H9 (cell line): ENCODE data around the gene POR. TPM values are rescaled to one million over a fixed set of nuclear protein-coding genes. Genes with fewer than 3 reads are reported as not detected.
A peak's percentile ranks its signal among the peaks of the same experiment; 100 is the strongest.

Source experiments
- DNase-seq: peaks from one replicate; pipeline ENCODE4 v3.0.0-alpha.2; 2017
- H2AFZ ChIP-seq: one replicate; pipeline ENCODE4 v1.6.1; 2013; ENCODE audit warnings: mild to moderate bottlenecking, low read length, control low read depth, moderate library complexity
- H2AK5ac ChIP-seq: 2 replicates; pipeline ENCODE4 v1.6.1; 2013; ENCODE audit warnings: low read length, control low read depth, mixed read lengths; ENCODE audit not compliant: insufficient read length
- H2BK120ac ChIP-seq: one replicate; pipeline ENCODE4 v1.6.1; 2013; ENCODE audit warnings: low read depth, mild to moderate bottlenecking, low read length, control low read depth, inconsistent platforms; ENCODE audit not compliant: poor library complexity, severe bottlenecking
- H2BK12ac ChIP-seq: 2 replicates; pipeline ENCODE4 v1.6.1; 2013; ENCODE audit warnings: low read length, control low read depth, mixed read lengths, low read depth; ENCODE audit not compliant: insufficient read length
- H2BK15ac ChIP-seq: 2 replicates; pipeline ENCODE4 v1.6.1; 2013; ENCODE audit warnings: low read depth, low read length, control low read depth
- H2BK20ac ChIP-seq: one replicate; pipeline ENCODE4 v1.6.1; 2013; ENCODE audit warnings: low read depth, mild to moderate bottlenecking, low read length, control low read depth, inconsistent platforms; ENCODE audit not compliant: poor library complexity, severe bottlenecking
- H2BK5ac ChIP-seq: 2 replicates; pipeline ENCODE4 v1.6.1; 2013; ENCODE audit warnings: low read length, control low read depth, mixed read lengths; ENCODE audit not compliant: insufficient read length
- H3K14ac ChIP-seq: 2 replicates; pipeline ENCODE4 v1.6.1; 2013; ENCODE audit warnings: low read length, control low read depth; ENCODE audit not compliant: insufficient read depth
- H3K18ac ChIP-seq: 2 replicates; pipeline ENCODE4 v1.6.1; 2013; ENCODE audit warnings: low read depth, mild to moderate bottlenecking, mixed read lengths, low read length, control low read depth; ENCODE audit not compliant: insufficient read length
- H3K23ac ChIP-seq: 2 replicates; pipeline ENCODE4 v1.6.1; 2013; ENCODE audit warnings: low read length, control low read depth, mixed read lengths, low read depth; ENCODE audit not compliant: insufficient read length
- H3K23me2 ChIP-seq: 2 replicates; pipeline ENCODE4 v1.6.1; 2013; ENCODE audit warnings: low read depth, mild to moderate bottlenecking, mixed read lengths, low read length, control low read depth; ENCODE audit not compliant: insufficient read length, poor library complexity, severe bottlenecking
- H3K27ac ChIP-seq: 2 replicates; pipeline ENCODE4 v1.5.1; 2013; ENCODE audit warnings: low read length, control low read depth, mixed read lengths, low read depth; ENCODE audit not compliant: insufficient read length
- H3K27me3 ChIP-seq: 2 replicates; pipeline ENCODE4 v1.6.1; 2013; ENCODE audit warnings: low read length, control low read depth, inconsistent platforms; ENCODE audit not compliant: insufficient read depth
- H3K4ac ChIP-seq: 2 replicates; pipeline ENCODE4 v1.6.1; 2013; ENCODE audit warnings: low read depth, mild to moderate bottlenecking, control low read depth, inconsistent platforms, low read length, moderate library complexity
- H3K4me1 ChIP-seq: 2 replicates; pipeline ENCODE4 v1.6.1; 2013; ENCODE audit warnings: low read length, control low read depth, inconsistent platforms; ENCODE audit not compliant: insufficient read depth
- H3K4me2 ChIP-seq: 2 replicates; pipeline ENCODE4 v1.6.1; 2013; ENCODE audit warnings: low read length, control low read depth, mixed read lengths; ENCODE audit not compliant: insufficient read length, insufficient read depth
- H3K56ac ChIP-seq: 2 replicates; pipeline ENCODE4 v1.6.1; 2013; ENCODE audit warnings: low read depth, mild to moderate bottlenecking, mixed read lengths, low read length, control low read depth; ENCODE audit not compliant: insufficient read length
- H3K79me1 ChIP-seq: 2 replicates; pipeline ENCODE4 v1.6.1; 2013; ENCODE audit warnings: low read depth, mild to moderate bottlenecking, moderate library complexity, low read length, control low read depth, inconsistent platforms; ENCODE audit not compliant: insufficient read depth, poor library complexity, severe bottlenecking
- H3K79me2 ChIP-seq: 2 replicates; pipeline ENCODE4 v1.6.1; 2013; ENCODE audit warnings: low read length, control low read depth, inconsistent platforms; ENCODE audit not compliant: insufficient read depth
- H3K9ac ChIP-seq: 2 replicates; pipeline ENCODE4 v1.6.1; 2013; ENCODE audit warnings: low read length, control low read depth, mixed read lengths; ENCODE audit not compliant: insufficient read length; ENCODE audit errors: extremely low read depth
- H3K9me3 ChIP-seq: one replicate; pipeline ENCODE4 v1.6.1; 2013; ENCODE audit warnings: low read depth, low read length, inconsistent platforms; ENCODE audit not compliant: control insufficient read depth
- H3T11ph ChIP-seq: one replicate; pipeline ENCODE4 v1.6.1; 2013; ENCODE audit warnings: mild to moderate bottlenecking, low read length, control low read depth, inconsistent platforms
- H4K20me1 ChIP-seq: one replicate; pipeline ENCODE4 v1.6.1; 2013; ENCODE audit not compliant: control insufficient read depth, insufficient read length, insufficient read depth
- H4K5ac ChIP-seq: 2 replicates; pipeline ENCODE4 v1.6.1; 2013; ENCODE audit warnings: low read depth, mild to moderate bottlenecking, mixed read lengths, low read length, control low read depth; ENCODE audit not compliant: insufficient read length
- H4K8ac ChIP-seq: replicated peaks from 2 replicates; pipeline ENCODE4 v1.6.1; 2013; ENCODE audit warnings: low read length, control low read depth, mixed read lengths, low read depth; ENCODE audit not compliant: insufficient read length
- H4K91ac ChIP-seq: 2 replicates; pipeline ENCODE4 v1.6.1; 2013; ENCODE audit warnings: low read depth, mild to moderate bottlenecking, moderate library complexity, mixed read lengths, low read length, control low read depth; ENCODE audit not compliant: insufficient read length
- H3K27ac Mint-ChIP-seq, 3 experiments: 2 replicates in 2 of 3; 3 replicates in 1 of 3; pipeline ENCODE4 v1.8.0; 2020 to 2021; ENCODE audit warnings: mixed read lengths in 3 of 3, mild to moderate bottlenecking in 1 of 3, moderate library complexity in 1 of 3
- H3K27me3 Mint-ChIP-seq: 2 replicates; pipeline ENCODE4 v1.8.0; 2021; ENCODE audit warnings: low read depth, mild to moderate bottlenecking, moderate library complexity, mixed read lengths
- H3K36me3 Mint-ChIP-seq, 3 experiments: 2 replicates in 2 of 3; 3 replicates in 1 of 3; pipeline ENCODE4 v1.8.0; 2020 to 2021; ENCODE audit warnings: low read depth in 3 of 3, mixed read lengths in 3 of 3; ENCODE audit not compliant: insufficient read depth in 1 of 3
- H3K4me1 Mint-ChIP-seq, 2 experiments: 2 replicates each; pipeline ENCODE4 v1.8.0; 2020; ENCODE audit warnings: mixed read lengths in 2 of 2
- H3K4me3 Mint-ChIP-seq, 2 experiments: 2 replicates in 1 of 2; 3 replicates in 1 of 2; pipeline ENCODE4 v1.8.0; 2020 to 2021; ENCODE audit warnings: mild to moderate bottlenecking in 2 of 2, mixed read lengths in 2 of 2, moderate library complexity in 1 of 2
- H3K9me3 Mint-ChIP-seq, 2 experiments: 2 replicates in 1 of 2; 3 replicates in 1 of 2; pipeline ENCODE4 v1.8.0; 2020; ENCODE audit warnings: mild to moderate bottlenecking in 2 of 2, mixed read lengths in 2 of 2, moderate library complexity in 1 of 2
- CTCF ChIP-seq: fragments of 200-600 bp; sonication (generic); conservative IDR thresholded peaks from 3 replicates; pipeline ENCODE4 v1.8.0; 2021; ENCODE audit warnings: antibody characterized with exemption, mild to moderate bottlenecking
- WGBS: extraction: QIAGEN DNeasy Blood & Tissue Kit; methylation state at CpG from one replicate; pipeline ENCODE4 v1.1.7; 2013; ENCODE audit warnings: missing lambda C conversion rate, low lambda C conversion rate, mixed read lengths; ENCODE audit not compliant: insufficient read length; ENCODE audit errors: extremely low coverage; 5-methylcytosine and 5-hydroxymethylcytosine counted together
- total RNA-seq: library from RNA; stranded (reverse); gene quantifications from 2 replicates; pipeline ENCODE4 v1.2.1, GENCODE V29; 2021

POR gene
- total RNA-seq, 1 experiment from 2014 or later, result 128 TPM

GRCh38 chr7:75957021-75957736, 42.2 kb downstream of the POR start:
- no peak overlapping the region for H2BK20ac ChIP-seq
- no peaks in the 10 kb centered on the region for H3K23me2 ChIP-seq
- WGBS, result no CpG with 5 or more reads among the region's 16 CpGs
- no peak overlapping the region for H3K14ac ChIP-seq
- H2BK15ac ChIP-seq, result no peak overlapping the region
- Mint-ChIP-seq H3K9me3 (peaks cover 2 to 3% of the 10 kb centered on the region in 2 experiments; a peak in 1 of 5 replicates), H3K27me3 (no peaks in the 10 kb centered on the region), H3K27ac (peak overlapping the region in 2 of 3 experiments; percentile 74 to 93; a peak in 4 of 7 replicates), H3K36me3 (peaks cover 18 to 55% (median 53%) of the 10 kb centered on the region in 3 experiments; a peak in 6 of 7 replicates), H3K4me3 (no peak overlapping the region; a peak in 1 of 5 replicates), H3K4me1 (peaks cover 13 to 16% of the 10 kb centered on the region in 2 experiments)
- H3K27me3 ChIP-seq, result no peaks in the 10 kb centered on the region
- no peak overlapping the region for H4K8ac ChIP-seq
- DNase-seq, result peak; percentile 75
- no peaks in the 10 kb centered on the region for H3K9me3 ChIP-seq
- TF ChIP-seq CTCF, result no peak
- no peak overlapping the region for H2AK5ac ChIP-seq
- no peak overlapping the region for H3K18ac ChIP-seq
- no peak overlapping the region for H3K56ac ChIP-seq
- H3K23ac ChIP-seq, result no peak overlapping the region
- no peak overlapping the region for H2BK5ac ChIP-seq
- H4K20me1 ChIP-seq, result no peaks in the 10 kb centered on the region
- H2BK12ac ChIP-seq, result no peak overlapping the region
- no peak overlapping the region for H3K4me2 ChIP-seq
- no peaks in the 10 kb centered on the region for H3K79me2 ChIP-seq
- no peak overlapping the region for H3K4ac ChIP-seq
- no peak overlapping the region for H2AFZ ChIP-seq
- no peaks in the 10 kb centered on the region for H3K79me1 ChIP-seq
- no peak overlapping the region for H3T11ph ChIP-seq
- no peak overlapping the region for H2BK120ac ChIP-seq
- H4K91ac ChIP-seq, result no peak overlapping the region
- H3K4me1 ChIP-seq, result no peaks in the 10 kb centered on the region
- no peak overlapping the region for H3K9ac ChIP-seq
- no peak overlapping the region for H3K27ac ChIP-seq
- no peak overlapping the region for H4K5ac ChIP-seq
